ENCODE results near the gene LUC7L3.
"Not testable (repeated sequence)": the region's sequence is repeated elsewhere in the genome, so short reads cannot be mapped to it uniquely, and the experiment has no call there.

LUC7L3 gene

GRCh38 chr17:50785946-50786570 is 66.7 kb downstream of the LUC7L3 start:
- no peak for DNase-seq (ENCODE audit: low spot score)

GRCh38 chr17:50787106-50787505 is 67.7 kb downstream of the LUC7L3 start:
- no peak for DNase-seq (ENCODE audit: low spot score)

GRCh38 chr17:50790618-50791017 is 71.2 kb downstream of the LUC7L3 start:
- DNase-seq (ENCODE audit: low spot score): no peak

- DNase-seq (ENCODE audit: low spot score): no peak
Observed at GRCh38 chr17:50792132-50792531, 72.7 kb downstream of the LUC7L3 start.

- DNase-seq (ENCODE audit: low spot score): no peak
Observed at GRCh38 chr17:50793007-50793406, 73.6 kb downstream of the LUC7L3 start.

DNA sequence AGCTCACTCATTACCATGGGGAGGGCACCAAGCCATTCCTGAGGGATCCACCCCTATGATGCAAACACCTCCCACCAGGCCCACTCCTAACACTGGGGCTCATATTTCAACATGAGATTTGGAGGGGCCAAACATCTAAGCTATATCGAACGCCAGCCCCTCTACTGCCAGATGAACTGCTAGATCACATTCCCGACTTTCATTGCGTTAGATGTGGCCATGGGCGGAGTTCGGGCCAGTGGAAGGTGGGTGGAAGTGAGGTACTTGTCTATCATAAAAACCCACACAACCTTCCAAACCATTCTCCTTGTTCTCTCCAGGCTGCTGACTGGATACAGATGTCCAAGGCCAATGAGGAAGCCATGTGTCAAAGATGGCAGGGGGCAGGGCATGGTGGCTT is 75.0 kb downstream of the LUC7L3 start:
- DNase-seq (ENCODE audit: low spot score): no peak

- DNase-seq (ENCODE audit: low spot score): no peak
Observed at GRCh38 chr17:50797135-50797810, 77.9 kb downstream of the LUC7L3 start.

GRCh38 chr17:50798424-50799288 is 79.3 kb downstream of the LUC7L3 start:
- no peak for DNase-seq (ENCODE audit: low spot score)

GRCh38 chr17:50799582-50799981 is 80.2 kb downstream of the LUC7L3 start:
- no peak for DNase-seq (ENCODE audit: low spot score)

GRCh38 chr17:50800196-50800700 is 80.8 kb downstream of the LUC7L3 start:
- no peak for DNase-seq (ENCODE audit: low spot score)

DNA sequence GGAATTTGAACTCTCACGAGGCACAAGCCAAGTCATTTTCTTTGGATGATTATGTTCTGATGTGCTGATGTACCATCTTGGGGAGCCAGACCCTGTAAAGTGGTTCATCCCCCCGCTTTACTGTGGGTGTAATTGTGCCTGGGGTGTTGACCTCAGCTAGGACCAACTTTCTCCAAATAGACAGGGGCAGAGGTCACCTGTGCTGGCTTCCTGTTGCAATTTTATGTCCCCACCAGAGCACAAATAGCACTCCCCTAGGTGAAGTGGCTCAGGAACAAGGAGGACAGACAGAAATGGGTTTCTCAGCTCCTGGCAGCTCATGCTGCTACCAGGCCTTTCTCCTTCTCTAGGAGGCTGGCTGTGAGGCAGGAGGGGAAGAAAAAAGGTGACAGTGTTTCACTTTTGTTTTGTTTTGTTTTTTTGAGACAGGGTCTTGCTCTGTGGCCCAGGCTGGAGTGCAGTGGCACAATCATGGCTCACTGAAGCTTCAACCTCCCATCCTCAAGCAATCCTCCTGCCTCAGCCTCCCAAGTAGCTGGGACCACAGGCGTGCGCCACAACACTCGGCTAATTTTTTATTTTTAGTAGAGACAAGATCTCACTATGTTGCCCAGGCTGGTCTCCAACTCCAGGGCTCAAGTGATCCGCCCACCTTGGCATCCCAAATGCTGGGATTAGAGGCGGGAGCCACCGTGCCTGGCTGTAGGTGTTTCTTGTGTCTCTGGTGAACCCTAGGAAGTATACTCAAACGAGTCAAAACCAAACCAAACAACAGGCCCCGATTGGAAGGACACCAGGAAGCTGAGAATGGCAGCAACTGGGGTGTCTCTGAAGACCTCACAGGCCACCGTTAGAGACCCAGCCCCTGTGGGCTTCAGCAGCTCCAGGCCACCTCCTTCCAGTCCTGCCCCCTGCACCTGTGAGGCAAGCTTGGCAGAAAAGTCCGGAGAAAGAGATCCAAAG is 83.5 kb downstream of the LUC7L3 start:
- DNase-seq (ENCODE audit: low spot score): no peak

DNA sequence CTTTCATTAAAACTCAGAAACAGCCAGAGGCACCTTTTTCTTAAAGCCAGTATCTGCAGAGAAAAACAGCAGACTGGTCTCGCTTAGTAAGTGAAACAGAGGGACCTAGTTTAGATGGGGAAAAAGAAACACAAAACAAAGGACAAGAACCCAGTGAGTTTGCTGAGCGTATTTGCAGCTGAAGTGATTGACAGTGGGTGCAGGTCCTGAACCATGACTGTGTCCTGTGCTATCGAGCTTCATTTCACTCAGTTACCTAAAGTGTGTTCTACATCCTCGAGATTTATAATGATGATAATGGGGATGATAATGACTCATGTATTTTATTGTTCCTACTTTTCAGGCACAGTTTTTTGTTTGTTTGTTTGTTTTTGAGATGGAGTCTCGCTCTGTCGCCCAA is 84.3 kb downstream of the LUC7L3 start:
- DNase-seq (ENCODE audit: low spot score): no peak

DNA sequence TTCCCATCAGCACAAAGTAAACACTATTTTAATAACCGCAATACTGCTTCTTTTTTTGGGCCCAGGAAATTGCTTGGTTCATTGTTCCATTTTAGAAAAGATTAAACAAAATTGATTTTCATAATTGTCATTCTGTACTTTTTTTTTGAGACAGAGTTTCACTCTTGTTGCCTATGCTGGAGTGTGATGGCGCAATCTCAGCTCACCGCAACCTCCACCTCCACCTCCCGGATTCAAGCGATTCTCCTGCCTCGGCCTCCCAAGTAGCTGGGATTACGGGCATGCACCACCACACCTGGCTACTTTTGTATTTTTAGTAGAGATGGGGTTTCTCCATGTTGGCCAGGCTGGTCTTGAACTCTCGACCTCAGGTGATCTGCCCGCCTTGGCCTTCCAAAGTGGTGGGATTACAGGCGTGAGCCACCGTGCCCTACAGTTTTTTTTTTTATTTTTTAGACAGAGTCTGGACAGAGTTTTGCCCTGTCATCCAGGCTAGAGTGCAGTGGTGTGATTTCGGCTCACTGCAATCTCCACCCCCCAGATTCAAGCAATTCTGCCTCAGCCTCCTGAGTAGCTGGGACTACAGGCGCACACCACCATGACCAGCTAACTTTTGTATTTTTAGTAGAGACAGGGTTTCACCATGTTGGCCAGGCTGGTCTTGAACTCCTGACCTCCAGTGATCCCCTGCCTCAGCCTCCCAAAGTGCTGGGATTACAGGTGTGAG is 85.5 kb downstream of the LUC7L3 start:
- DNase-seq (ENCODE audit: low spot score): not testable (repeated sequence)

DNA sequence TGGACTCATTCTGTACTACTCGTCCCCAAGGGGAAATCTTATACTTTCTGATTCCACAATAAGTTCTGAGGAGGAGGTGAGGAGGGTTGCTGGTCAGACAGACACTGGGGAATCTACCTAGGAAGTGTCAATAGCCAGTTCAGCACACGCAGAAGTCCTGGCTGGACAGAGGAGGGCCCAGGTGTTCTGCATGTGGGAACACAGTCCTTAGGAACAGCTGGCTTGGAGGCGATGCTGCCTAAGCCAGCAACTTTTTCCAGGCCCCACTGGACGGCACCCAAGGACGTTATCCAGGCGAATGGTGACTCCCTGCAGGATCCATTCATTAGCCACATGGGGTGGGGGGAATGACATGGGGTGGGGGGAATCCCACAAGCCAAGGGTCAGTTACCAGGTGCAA is 86.1 kb downstream of the LUC7L3 start:
- DNase-seq (ENCODE audit: low spot score): no peak

Measured in RKO (cell line).